ENCODE data around the gene UBC.
"Not testable (repeated sequence)": the region's sequence is repeated elsewhere in the genome, so short reads cannot be mapped to it uniquely, and the experiment has no call there.

Gene UBC

GRCh38 chr12:124925117-124925516, 10.7 kb upstream of the UBC start:
- no peak for DNase-seq
- Histone ChIP-seq H3K4me3 (ENCODE audit: low read depth, low read length) (no peak overlapping the region), H3K27me3 (replicated peaks) (no peaks in the 10 kb centered on the region), H3K27ac (no peak overlapping the region), H3K36me3 (replicated peaks) (no peaks in the 10 kb centered on the region)
- in situ Hi-C loops (cut with HindIII; ENCODE audit: low pct_ligation_motif_present, low sequenced_read_pairs): no loop called here
- TF ChIP-seq CTCF (IDR thresholded peaks at IDR 0.05; ENCODE audit: low read depth, low read length, missing control alignments): no peak

- no peaks in the 10 kb centered on the region for H3K36me3 ChIP-seq (replicated peaks)
- in situ Hi-C loops (cut with HindIII; ENCODE audit: low pct_ligation_motif_present, low sequenced_read_pairs): no loop called here
- DNase-seq: peak; percentile 49
- H3K27ac ChIP-seq: peak overlapping the region; percentile 61
- H3K27me3 ChIP-seq (replicated peaks): no peaks in the 10 kb centered on the region
- H3K4me3 ChIP-seq (ENCODE audit: low read depth, low read length): no peak overlapping the region
- no peak for TF ChIP-seq CTCF (IDR thresholded peaks at IDR 0.05; ENCODE audit: low read depth, low read length, missing control alignments)
Measured at GRCh38 chr12:124923905-124924734, 9.7 kb upstream of the UBC start.

- Histone ChIP-seq H3K27me3 (replicated peaks) (no peaks in the 10 kb centered on the region), H3K4me3 (ENCODE audit: low read depth, low read length) (peak overlapping the region; percentile 55), H3K27ac (no peak overlapping the region), H3K36me3 (replicated peaks) (no peaks in the 10 kb centered on the region)
- in situ Hi-C loops (cut with HindIII; ENCODE audit: low pct_ligation_motif_present, low sequenced_read_pairs): no loop called here
- DNase-seq: peak; percentile 67
- TF ChIP-seq CTCF (IDR thresholded peaks at IDR 0.05; ENCODE audit: low read depth, low read length, missing control alignments): no peak
Measured at GRCh38 chr12:124921200-124922031, 7.0 kb upstream of the UBC start.

GRCh38 chr12:124920353-124920935, 6.0 kb upstream of the UBC start:
- Histone ChIP-seq H3K36me3 (replicated peaks) (no peaks in the 10 kb centered on the region), H3K27me3 (replicated peaks) (no peaks in the 10 kb centered on the region), H3K4me3 (ENCODE audit: low read depth, low read length) (no peak overlapping the region), H3K27ac (no peak overlapping the region)
- TF ChIP-seq CTCF (IDR thresholded peaks at IDR 0.05; ENCODE audit: low read depth, low read length, missing control alignments): no peak
- in situ Hi-C loops (cut with HindIII; ENCODE audit: low pct_ligation_motif_present, low sequenced_read_pairs): no loop called here
- no peak for DNase-seq

GRCh38 chr12:124919521-124920352, 5.3 kb upstream of the UBC start:
- in situ Hi-C loops (cut with HindIII; ENCODE audit: low pct_ligation_motif_present, low sequenced_read_pairs): no loop called here
- Histone ChIP-seq H3K36me3 (replicated peaks) (no peaks in the 10 kb centered on the region), H3K27ac (no peak overlapping the region), H3K27me3 (replicated peaks) (no peaks in the 10 kb centered on the region), H3K4me3 (ENCODE audit: low read depth, low read length) (no peak overlapping the region)
- TF ChIP-seq CTCF (IDR thresholded peaks at IDR 0.05; ENCODE audit: low read depth, low read length, missing control alignments): no peak
- no peak for DNase-seq

GRCh38 chr12:124918622-124918988, 4.2 kb upstream of the UBC start:
- in situ Hi-C loops (cut with HindIII; ENCODE audit: low pct_ligation_motif_present, low sequenced_read_pairs); DNase-seq; H3K27me3 ChIP-seq (replicated peaks); H3K36me3 ChIP-seq (replicated peaks); H3K4me3 ChIP-seq (ENCODE audit: low read depth, low read length): not testable (repeated sequence)
- H3K27ac ChIP-seq: peak overlapping the region; percentile 100

All from brain microvascular endothelial cell (primary cell).